GM21529 (cell line): ENCODE data around the gene ENAH.

ENCODE experiments used
- ATAC-seq: cut with Tn5 transposase; IDR thresholded peaks from one replicate; pipeline ENCODE4 v1.9.1; 2021; ENCODE audit not compliant: unreplicated experiment

ENAH gene

GRCh38 chr1:225508538-225509375 lies 144.2 kb downstream of the ENAH start:
- no peak for ATAC-seq

DNA sequence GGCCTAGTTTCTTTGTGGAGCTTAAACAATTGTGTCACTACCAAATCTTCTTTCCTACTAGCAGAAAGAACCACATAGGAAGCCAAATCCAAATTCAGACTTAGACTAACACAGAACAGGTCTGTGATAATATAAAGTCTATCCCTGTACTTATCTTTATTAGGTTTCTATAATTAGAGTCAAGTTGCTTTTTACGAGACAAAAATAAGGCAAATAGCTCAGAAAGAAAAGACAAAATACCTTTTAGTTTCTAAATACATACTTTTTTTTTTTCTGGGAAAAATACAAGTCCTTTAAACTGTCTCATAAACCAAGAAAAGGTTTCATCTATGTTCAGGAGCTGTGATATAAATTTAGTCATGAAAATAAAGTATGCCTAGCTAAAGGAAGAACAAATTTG lies 146.2 kb downstream of the ENAH start:
- ATAC-seq = no peak

DNA sequence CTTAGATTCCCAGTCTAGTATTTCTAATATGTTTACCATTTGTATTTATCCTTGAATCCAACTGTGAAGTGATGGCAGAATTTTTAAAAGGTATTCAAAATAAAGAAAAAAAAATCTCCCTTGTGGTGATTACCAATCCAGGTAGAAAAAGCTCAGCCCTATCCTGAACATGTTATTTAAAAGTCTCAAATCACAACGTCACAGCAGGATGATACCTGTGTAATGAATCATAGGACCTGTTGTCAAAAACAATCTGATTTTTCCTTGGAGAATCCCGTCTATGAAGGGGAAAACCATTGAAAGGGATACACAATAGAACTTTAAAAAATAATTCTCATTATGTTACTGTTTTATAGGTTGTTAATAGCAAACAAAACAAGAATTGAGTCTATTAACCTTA lies 148.1 kb downstream of the ENAH start:
- no peak for ATAC-seq

DNA sequence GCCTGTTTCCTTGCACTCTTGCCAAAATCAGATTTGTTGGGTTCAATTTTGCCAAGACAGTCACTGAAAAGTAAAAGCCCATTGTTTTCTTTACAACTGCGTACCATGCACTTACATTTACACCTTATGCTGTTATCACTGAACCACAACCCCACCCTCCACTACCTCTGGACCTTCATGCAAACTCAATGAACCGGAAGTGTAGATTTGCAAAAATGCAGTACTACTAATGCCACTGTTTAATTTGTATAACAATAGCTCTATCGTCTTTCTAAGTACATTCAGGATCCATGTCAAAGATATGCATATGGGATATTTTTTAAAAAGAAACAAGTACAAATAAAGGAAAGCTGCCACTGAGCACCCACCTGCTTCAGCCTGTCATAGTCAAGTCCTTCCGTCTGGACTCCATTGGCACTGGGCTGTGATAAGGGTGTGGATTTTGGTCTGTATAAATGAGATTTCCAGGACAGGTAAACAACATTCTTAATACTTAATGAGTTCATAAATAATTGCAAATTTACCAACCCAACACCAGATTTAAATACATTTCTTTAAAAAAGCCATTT lies 152.2 kb downstream of the ENAH start:
- no peak for ATAC-seq

DNA sequence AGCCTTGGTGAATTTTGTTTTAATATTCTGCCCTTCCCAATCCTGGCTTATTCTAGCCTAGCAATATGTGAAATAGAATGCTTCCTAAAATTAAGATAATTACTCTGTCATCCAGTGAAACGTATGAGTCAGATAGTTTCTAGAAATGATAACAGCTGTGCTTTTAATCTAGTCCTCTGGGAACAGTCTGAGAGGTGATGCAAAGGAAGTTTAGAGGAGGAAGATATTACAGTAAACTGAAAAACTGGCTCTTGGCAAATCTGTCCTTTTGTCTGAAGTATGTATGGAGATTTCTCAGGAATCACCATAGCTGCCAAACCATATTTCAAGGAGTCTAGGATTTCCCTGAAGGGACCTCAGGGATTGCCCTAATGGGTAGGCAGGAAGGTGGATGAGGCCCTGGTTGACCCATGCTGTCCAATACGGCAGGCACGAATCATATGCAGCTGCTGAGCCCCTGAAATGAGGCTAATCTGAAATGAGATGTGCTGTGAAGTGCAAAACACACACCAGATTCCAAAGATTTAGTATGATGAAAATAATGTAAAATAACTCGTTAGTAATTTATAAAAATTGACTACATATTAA lies 154.3 kb downstream of the ENAH start:
- ATAC-seq = no peak

- ATAC-seq = no peak
Observed at GRCh38 chr1:225494789-225495359, 158.0 kb downstream of the ENAH start.

DNA sequence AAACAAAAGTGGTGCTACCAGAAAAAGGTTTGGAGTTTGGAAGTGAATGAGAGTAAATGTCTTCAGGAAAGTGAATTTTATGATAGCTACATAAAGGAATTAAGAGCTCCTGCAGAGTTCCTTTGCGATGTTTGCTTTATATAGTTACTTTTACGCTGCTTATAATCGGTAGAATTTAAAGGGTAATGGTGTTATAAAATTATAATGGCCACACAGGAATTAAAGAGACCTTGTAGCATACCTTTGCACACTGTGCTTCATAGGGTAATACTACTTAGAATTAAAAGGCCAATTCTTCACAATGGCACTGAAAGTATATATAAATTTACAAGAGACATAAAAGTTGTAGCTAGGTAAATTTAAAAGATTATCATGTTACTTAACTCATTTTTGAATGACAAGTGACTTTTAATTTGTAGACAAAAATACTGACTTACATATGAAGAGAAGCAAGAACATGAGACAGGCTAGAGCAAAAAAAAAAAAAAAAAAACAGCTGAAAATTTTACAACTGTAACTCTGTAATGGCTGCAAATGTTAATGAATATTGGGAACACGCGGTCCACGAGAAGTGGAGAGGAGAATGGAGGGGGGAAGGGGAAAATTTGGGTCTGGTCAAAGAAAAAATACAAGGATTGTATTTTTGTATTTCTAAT lies 159.2 kb downstream of the ENAH start:
- no peak for ATAC-seq

DNA sequence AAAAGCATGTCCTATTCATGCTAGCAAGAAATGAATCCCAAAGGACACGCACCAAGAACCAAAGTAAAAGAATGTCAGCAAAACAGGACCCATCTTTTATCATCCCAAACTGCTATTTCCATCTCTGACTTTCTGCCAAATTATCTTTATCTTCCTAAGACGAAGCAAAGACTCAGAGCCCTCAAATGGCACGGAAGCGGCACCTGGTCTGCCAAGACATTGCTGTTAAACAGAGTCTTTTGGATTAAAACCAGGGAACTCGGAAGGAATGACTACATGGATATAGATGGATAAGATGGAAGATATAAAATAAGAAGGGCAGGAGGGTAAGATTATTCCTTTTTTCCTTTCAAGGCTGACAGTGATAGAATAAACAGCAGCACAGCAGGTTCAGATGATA lies 164.2 kb downstream of the ENAH start:
- no peak for ATAC-seq

- ATAC-seq = no peak
Observed at GRCh38 chr1:225486856-225487255, 166.1 kb downstream of the ENAH start.

- no peak for ATAC-seq
Observed at GRCh38 chr1:225485991-225486530, 166.9 kb downstream of the ENAH start.

- ATAC-seq = no peak
Observed at GRCh38 chr1:225485226-225485625, 167.7 kb downstream of the ENAH start.

- ATAC-seq = no peak
Observed at GRCh38 chr1:225484657-225485214, 168.2 kb downstream of the ENAH start.

- no peak for ATAC-seq
Observed at GRCh38 chr1:225483818-225484656, 168.9 kb downstream of the ENAH start.

DNA sequence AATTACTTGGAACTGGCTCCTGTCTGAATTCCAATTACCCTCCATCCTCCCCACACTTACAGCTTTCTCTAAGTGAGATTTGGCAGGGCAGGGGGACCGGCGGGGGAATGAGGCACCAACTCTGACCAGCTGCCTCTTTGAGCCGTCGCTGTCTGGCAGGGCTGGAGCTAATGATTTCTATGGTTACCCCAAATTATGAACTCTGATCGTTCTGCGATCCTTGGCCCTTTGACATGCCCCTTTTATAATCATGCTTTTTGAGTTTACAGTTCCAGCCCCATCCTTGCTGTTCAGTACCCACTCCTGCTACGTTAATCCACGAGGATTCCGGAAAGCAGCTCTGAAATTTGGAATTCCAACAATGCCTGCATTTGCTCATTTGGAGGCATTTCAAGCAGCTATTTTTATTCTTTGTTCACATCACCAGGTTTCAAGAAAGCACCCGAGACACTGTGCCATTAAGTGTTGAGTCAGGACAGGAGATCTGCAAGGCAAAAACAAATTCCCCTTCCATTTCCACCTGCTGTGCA lies 170.4 kb downstream of the ENAH start:
- ATAC-seq = no peak

- no peak for ATAC-seq
Observed at GRCh38 chr1:225481738-225482137, 171.2 kb downstream of the ENAH start.

DNA sequence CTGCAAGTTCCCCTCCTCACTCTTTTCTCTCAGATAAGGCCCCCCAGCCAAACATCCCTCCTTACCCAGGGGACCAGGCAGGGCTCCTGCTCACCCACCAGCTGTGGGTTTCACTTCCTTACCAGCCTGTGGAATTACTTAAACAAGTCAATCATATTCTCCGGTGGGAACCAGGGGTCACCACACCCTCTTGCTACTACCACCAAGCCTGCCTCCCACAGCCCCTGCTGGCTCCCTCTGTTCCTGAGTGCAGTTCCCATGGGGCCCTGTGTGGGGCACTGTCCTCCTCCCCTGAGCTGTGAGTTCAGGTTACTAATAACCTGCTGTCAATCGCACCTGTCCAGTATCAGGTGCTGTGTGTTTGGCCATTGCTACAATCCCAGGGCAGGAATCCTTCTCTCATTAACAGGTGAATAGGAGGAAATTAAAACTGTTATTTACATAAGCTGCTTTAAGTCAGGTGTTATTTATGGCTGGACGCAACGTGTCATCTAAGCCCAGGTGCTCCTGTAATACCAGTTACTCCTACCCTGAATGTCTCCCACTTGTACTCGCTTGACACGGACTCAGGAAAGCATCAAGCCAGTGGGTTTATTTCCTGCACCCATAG lies 172.0 kb downstream of the ENAH start:
- ATAC-seq = peak; percentile 95

DNA sequence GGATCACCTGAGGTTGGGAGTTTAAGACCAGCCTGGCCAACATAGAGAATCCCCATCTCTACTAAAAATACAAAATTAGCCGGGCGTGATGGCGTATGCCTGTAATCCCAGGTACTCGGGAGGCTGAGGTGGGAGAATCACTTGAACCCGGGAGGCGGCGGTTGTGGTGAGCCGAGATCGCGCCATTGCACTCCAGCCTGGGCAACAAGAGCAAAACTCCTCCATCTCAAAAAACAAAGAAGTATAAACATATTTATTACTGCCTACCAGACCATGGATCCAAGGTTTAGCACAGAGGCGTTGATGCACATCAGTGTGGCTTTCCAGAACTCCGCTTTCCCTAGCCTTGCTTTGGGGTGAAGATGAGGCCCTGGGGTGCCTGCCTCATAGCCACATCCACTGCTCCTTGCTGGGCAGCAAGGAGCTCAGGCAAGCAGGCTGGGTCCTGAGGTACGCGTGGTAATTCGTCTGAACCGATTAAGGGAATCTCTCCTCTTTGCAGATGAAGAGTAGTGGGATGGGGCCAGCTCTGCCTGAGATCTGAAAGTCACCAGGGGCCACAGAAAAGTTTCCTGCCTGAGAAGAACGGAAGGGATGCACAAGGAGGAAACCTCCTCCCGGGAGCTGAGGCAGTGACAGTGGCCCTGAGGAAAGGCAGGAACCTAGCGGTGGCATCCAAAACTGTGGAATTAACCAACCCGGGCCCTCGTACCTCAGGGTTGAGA lies 172.8 kb downstream of the ENAH start:
- no peak for ATAC-seq

DNA sequence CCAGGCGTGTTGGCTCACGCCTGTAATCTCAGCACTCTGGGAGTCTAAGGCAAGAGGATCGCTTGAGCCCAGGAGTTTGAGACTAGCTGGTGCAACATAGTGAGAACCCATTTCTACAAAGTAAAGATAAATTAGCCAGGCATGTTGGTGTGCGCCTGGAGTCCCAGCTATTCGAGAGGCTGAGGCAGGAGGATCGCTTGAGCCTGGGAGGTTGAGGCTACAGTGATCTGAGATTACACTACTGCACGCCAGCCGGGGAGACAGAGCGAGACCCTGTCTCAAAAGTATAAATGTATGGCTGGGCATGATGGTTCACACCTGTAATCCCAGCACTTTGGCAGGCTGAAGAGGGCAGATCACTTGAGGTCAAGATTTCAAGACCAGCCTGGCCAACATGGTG lies 173.6 kb downstream of the ENAH start:
- no peak for ATAC-seq
